H1 (cell line): ENCODE measurements around the gene RGS9. TPM values are rescaled to one million over a fixed set of nuclear protein-coding genes. Genes with fewer than 3 reads are reported as not detected.
A peak's percentile ranks its signal among the peaks of the same experiment; 100 is the strongest.

Experiments used
- CTCF ChIA-PET: fragments of 300-600 bp; sonication (Branson Sonifier 250); formaldehyde crosslinking; loops from one replicate; lab custom pipeline; 2021; ENCODE audit not compliant: partially characterized antibody; lab: Charles Lee
- POLR2A ChIA-PET: fragments of 300-600 bp; sonication (Branson Sonifier 250); formaldehyde crosslinking; loops from one replicate; lab custom pipeline; 2021; ENCODE audit warnings: inconsistent platforms; ENCODE audit not compliant: partially characterized antibody; lab: Charles Lee
- DNase-seq, 2 experiments: peaks; one replicate each; pipeline versions ENCODE4 v3.0.0 to v3.0.0-alpha.2; 2010 to 2022; ENCODE audit warnings: low spot score in 2 of 2, low read depth in 1 of 2, mixed read lengths in 1 of 2
- FAIRE-seq: peaks from 2 replicates; lab custom pipeline; 2011; peaks lifted over from hg19 to GRCh38; lab: Jason Lieb, UNC
- H2AFZ ChIP-seq: 2 replicates; pipeline ENCODE4 v1.8.1; 2012; ENCODE audit warnings: low read length, inconsistent platforms
- H2AK5ac ChIP-seq: 2 replicates; pipeline ENCODE4 v1.6.1; 2013; ENCODE audit warnings: low read depth, low read length
- H2BK120ac ChIP-seq: replicated peaks from 2 replicates; pipeline ENCODE3; 2013; ENCODE audit warnings: low read depth, low read length, inconsistent platforms
- H2BK12ac ChIP-seq: 2 replicates; pipeline ENCODE4 v1.6.1; 2013; ENCODE audit warnings: low read depth, low read length
- H2BK15ac ChIP-seq: 2 replicates; pipeline ENCODE4 v1.6.1; 2013; ENCODE audit warnings: low read length
- H2BK20ac ChIP-seq: 2 replicates; pipeline ENCODE4 v1.6.1; 2013; ENCODE audit warnings: low read length
- H2BK5ac ChIP-seq: 2 replicates; pipeline ENCODE4 v1.6.1; 2013; ENCODE audit warnings: low read depth, low read length
- H3K14ac ChIP-seq: 2 replicates; pipeline ENCODE4 v1.6.1; 2013; ENCODE audit warnings: inconsistent platforms; ENCODE audit not compliant: insufficient read length
- H3K18ac ChIP-seq: 2 replicates; pipeline ENCODE4 v1.6.1; 2013; ENCODE audit warnings: low read length; ENCODE audit errors: extremely low read depth
- H3K23ac ChIP-seq: 2 replicates; pipeline ENCODE4 v1.6.1; 2013; ENCODE audit warnings: inconsistent platforms; ENCODE audit not compliant: insufficient read length
- H3K23me2 ChIP-seq: 2 replicates; pipeline ENCODE4 v1.6.1; 2013; ENCODE audit warnings: low read depth, low read length
- H3K27ac ChIP-seq: 2 replicates; pipeline ENCODE4 v1.6.1; 2011; ENCODE audit warnings: low read depth, low read length, inconsistent platforms
- H3K27me3 ChIP-seq, 4 experiments: replicated peaks in 1 of 4; 1 replicate in 1 of 4; 2 replicates in 3 of 4; pipeline versions ENCODE4 v1.6.1 to v1.8.1; 2011 to 2013; ENCODE audit warnings: low read length in 3 of 4, mild to moderate bottlenecking in 3 of 4, inconsistent platforms in 2 of 4, mixed read lengths in 2 of 4, moderate library complexity in 1 of 4; ENCODE audit not compliant: control insufficient read depth in 3 of 4, insufficient read depth in 3 of 4; ENCODE audit errors: extremely low read depth in 1 of 4
- H3K36me3 ChIP-seq, 4 experiments: 2 replicates each; pipeline versions ENCODE4 v1.6.1 to v1.8.1; 2011 to 2013; ENCODE audit warnings: mild to moderate bottlenecking in 4 of 4, low read length in 3 of 4, moderate library complexity in 2 of 4, control low read depth in 1 of 4, inconsistent platforms in 1 of 4; ENCODE audit not compliant: insufficient read depth in 4 of 4, control insufficient read depth in 2 of 4
- H3K4ac ChIP-seq: replicated peaks from 2 replicates; pipeline ENCODE3; 2013; ENCODE audit warnings: low read length, low read depth, mixed read lengths, inconsistent platforms; ENCODE audit not compliant: insufficient read length
- H3K4me1 ChIP-seq, 4 experiments: replicated peaks in 1 of 4; 1 replicate in 1 of 4; 2 replicates in 3 of 4; pipeline versions ENCODE4 v1.6.1 to v1.8.1; 2011 to 2013; ENCODE audit warnings: low read length in 3 of 4, inconsistent platforms in 2 of 4, mixed read lengths in 1 of 4; ENCODE audit not compliant: insufficient read depth in 4 of 4, control insufficient read depth in 3 of 4
- H3K4me2 ChIP-seq, 2 experiments: 2 replicates each; pipeline versions ENCODE4 v1.6.1 to v1.8.1; 2011 to 2013; ENCODE audit warnings: low read depth in 2 of 2, low read length in 2 of 2, control low read depth in 1 of 2, inconsistent platforms in 1 of 2, mild to moderate bottlenecking in 1 of 2; ENCODE audit not compliant: insufficient read depth in 1 of 2
- H3K4me3 ChIP-seq, 4 experiments: fragments of 200-600, 300-600 bp in 1 of 4; sonication (generic), shearing (Covaris generic), sonication (Bioruptor Twin) in 1 of 4; 2 replicates each; pipeline versions ENCODE4 v1.5.1 to v1.8.1; 2011 to 2016; ENCODE audit warnings: low read length in 4 of 4, low read depth in 3 of 4, control low read depth in 2 of 4, inconsistent platforms in 2 of 4, mild to moderate bottlenecking in 2 of 4, mixed read lengths in 1 of 4, moderate library complexity in 1 of 4; ENCODE audit not compliant: insufficient read depth in 2 of 4; ENCODE audit errors: extremely low read depth in 1 of 4
- H3K56ac ChIP-seq: replicated peaks from 2 replicates; pipeline ENCODE3; 2013; ENCODE audit warnings: low read depth, mild to moderate bottlenecking, mixed read lengths, low read length, inconsistent platforms; ENCODE audit not compliant: insufficient read length
- H3K79me1 ChIP-seq: 2 replicates; pipeline ENCODE4 v1.6.1; 2013; ENCODE audit warnings: low read depth, low read length, control low read depth
- H3K79me2 ChIP-seq, 2 experiments: 2 replicates each; pipeline versions ENCODE4 v1.6.1 to v1.8.1; 2012 to 2013; ENCODE audit warnings: low read length in 2 of 2, mild to moderate bottlenecking in 2 of 2, inconsistent platforms in 1 of 2; ENCODE audit not compliant: insufficient read depth in 2 of 2, control insufficient read depth in 1 of 2
- H3K9ac ChIP-seq, 4 experiments: replicated peaks in 1 of 4; 1 replicate in 1 of 4; 2 replicates in 3 of 4; pipeline versions ENCODE4 v1.6.1 to v1.8.1; 2011 to 2013; ENCODE audit warnings: low read depth in 3 of 4, low read length in 3 of 4, control low read depth in 2 of 4, mild to moderate bottlenecking in 2 of 4, moderate library complexity in 2 of 4, inconsistent platforms in 1 of 4; ENCODE audit errors: extremely low read depth in 1 of 4
- H3K9me3 ChIP-seq, 2 experiments: 2 replicates each; pipeline versions ENCODE4 v1.6.1 to v1.8.1; 2012 to 2013; ENCODE audit warnings: mild to moderate bottlenecking in 2 of 2, moderate library complexity in 2 of 2, control low read depth in 1 of 2, inconsistent platforms in 1 of 2, low read depth in 1 of 2, low read length in 1 of 2, mixed read lengths in 1 of 2; ENCODE audit not compliant: insufficient read depth in 2 of 2
- H4K20me1 ChIP-seq, 2 experiments: replicated peaks in 1 of 2; 2 replicates each; pipeline versions ENCODE3 to v1.8.1; 2011 to 2013; ENCODE audit warnings: inconsistent platforms in 2 of 2, low read length in 2 of 2, mild to moderate bottlenecking in 1 of 2; ENCODE audit not compliant: insufficient read depth in 2 of 2, control insufficient read depth in 1 of 2
- H4K5ac ChIP-seq: 2 replicates; pipeline ENCODE4 v1.6.1; 2013; ENCODE audit warnings: low read length, low read depth, mixed read lengths, inconsistent platforms; ENCODE audit not compliant: insufficient read length
- H4K8ac ChIP-seq: 2 replicates; pipeline ENCODE4 v1.8.0; 2013; ENCODE audit warnings: mild to moderate bottlenecking, moderate library complexity, low read length, inconsistent platforms; ENCODE audit not compliant: insufficient read depth; ENCODE audit errors: extremely low read depth
- H4K91ac ChIP-seq: replicated peaks from 2 replicates; pipeline ENCODE3; 2013; ENCODE audit warnings: low read length, mixed read lengths, inconsistent platforms; ENCODE audit not compliant: insufficient read length
- CBX8 ChIP-seq: fragments of 300-800, 300-1000 bp; sonication (generic); IDR thresholded peaks from 2 replicates; pipeline ENCODE4 v1.7.1; 2016; ENCODE audit warnings: low read depth, low read length, borderline replicate concordance
- MAX ChIP-seq: IDR thresholded peaks from 2 replicates; pipeline ENCODE4 v1.6.1; 2012; ENCODE audit warnings: inconsistent platforms
- SAP30 ChIP-seq: fragments of 300-600 bp; sonication (generic); IDR thresholded peaks from 2 replicates; pipeline ENCODE4 v1.7.1; 2012; ENCODE audit warnings: low read length, moderate library complexity, mild to moderate bottlenecking, inconsistent platforms; ENCODE audit not compliant: insufficient read depth, insufficient replicate concordance
- SIN3A ChIP-seq, 2 experiments: IDR thresholded peaks in 1 of 2; conservative IDR thresholded peaks in 1 of 2; 2 replicates each; pipeline ENCODE4 v1.6.1; 2011 to 2012; ENCODE audit warnings: low read length in 2 of 2, improper control_type of control experiment in 1 of 2, low read depth in 1 of 2, mild to moderate bottlenecking in 1 of 2
- SIRT6 ChIP-seq: IDR thresholded peaks from one replicate; pipeline ENCODE4 v1.7.1; 2012; ENCODE audit warnings: low read length, inconsistent platforms
- TEAD4 ChIP-seq: IDR thresholded peaks from 2 replicates; pipeline ENCODE4 v1.6.1; 2012; ENCODE audit warnings: low read depth, low read length, inconsistent platforms, mixed read lengths
- WGBS, 2 experiments: shearing (Covaris generic) in 1 of 2; methylation state at CpG; one replicate each; pipeline versions ENCODE4 v1.1.6 to v1.1.7; 2013 to 2015; ENCODE audit warnings: low lambda C conversion rate in 2 of 2, mixed read lengths in 2 of 2, inconsistent platforms in 1 of 2, low coverage in 1 of 2, missing lambda C conversion rate in 1 of 2; ENCODE audit not compliant: insufficient replicate concordance in 2 of 2, insufficient coverage in 1 of 2, insufficient read length in 1 of 2; ENCODE audit errors: extremely low coverage in 1 of 2, missing lambda C conversion rate in 1 of 2; 5-methylcytosine and 5-hydroxymethylcytosine counted together
- polyA plus RNA-seq, 7 experiments: library from polyadenylated mRNA; depleted of rRNA in 3 of 7; stranded (reverse) in 5 of 7; unstranded in 2 of 7; fragments of >200 nt in 5 of 7; fragments of 200-250 nt in 2 of 7; gene quantifications; 1 replicate in 5 of 7; 2 replicates in 1 of 7; 4 replicates in 1 of 7; pipeline versions ENCODE4 v1.2.1 to v1.2.3, GENCODE V29; 2011 to 2013; ENCODE audit warnings: missing spikeins in 2 of 7, mixed read lengths in 2 of 7
- total RNA-seq: library from RNA; stranded (reverse); fragmentation: NEBNext Ultra II Directional; extraction: Animal tissue kit (Norgen Biotek cat#: 25700); gene quantifications from 2 replicates; pipeline ENCODE4 v1.2.1, GENCODE V29; 2021

Gene RGS9
- total and polyA plus RNA-seq, 2 of the 8 experiments (the other 6 are each of a cell fraction or from before 2014, with no cell fraction given): 8.9 to 20.5 TPM

- Histone ChIP-seq H4K20me1 (no peaks in the 10 kb centered on the region), H3K27me3 (no peaks in the 10 kb centered on the region), H2BK12ac (no peak overlapping the region), H3K4me2 (no peak overlapping the region), H3K23ac (no peak overlapping the region), H3K4me1 (peaks cover 0 to 3% (median 0%) of the 10 kb centered on the region in 4 experiments; a peak in 1 of 7 replicates), H3K79me2 (no peaks in the 10 kb centered on the region), H3K4me3 (no peak overlapping the region), H3K9ac (no peak overlapping the region), H3K56ac (no peak overlapping the region), H2BK120ac (no peak overlapping the region), H2AK5ac (no peak overlapping the region), H3K27ac (no peak overlapping the region), H3K36me3 (no peaks in the 10 kb centered on the region), H2BK20ac (no peak overlapping the region), H4K91ac (no peak overlapping the region), H3K79me1 (no peaks in the 10 kb centered on the region), H4K5ac (no peak overlapping the region), H2BK15ac (no peak overlapping the region), H4K8ac (peak overlapping the region; percentile 31; the same call in 1 of the 2 replicates), H3K4ac (no peak overlapping the region), H3K14ac (no peak overlapping the region), H3K23me2 (no peaks in the 10 kb centered on the region), H3K9me3 (no peaks in the 10 kb centered on the region), H2AFZ (no peak overlapping the region), H2BK5ac (no peak overlapping the region), H3K18ac (no peak overlapping the region)
- DNase-seq: no peak
- ChIA-PET CTCF (no interaction called here), POLR2A (no interaction called here)
- whole genome bisulfite sequencing, 2 experiments: 89% methylated on average over 15 of the region's 18 CpGs; no CpG with 5 or more reads in 1 of the 2 experiments
- TF ChIP-seq TEAD4 (no peak), SAP30 (no peak), CBX8 (no peak), SIN3A (conservative IDR thresholded peaks at IDR 0.05 in 1 of 2, IDR thresholded peaks at IDR 0.05 in 1 of 2; ENCODE audit: low read depth in 1 of 2, low read length in 2 of 2) (no peak), MAX (no peak), SIRT6 (no peak)
- no peak for FAIRE-seq
These were observed 87.9 kb downstream of the RGS9 start for GRCh38 chr17:65225061-65225460.
